Panc1 (cell line): ENCODE results near the gene ANTXR2.
A peak's percentile ranks its signal among the peaks of the same experiment; 100 is the strongest.

Source experiments
- CTCF ChIP-seq: fragments of 450-650 bp; IDR thresholded peaks from 2 replicates; pipeline ENCODE4 v1.5.1; 2017; ENCODE audit warnings: mild to moderate bottlenecking
- POLR2AphosphoS5 ChIP-seq: IDR thresholded peaks from 2 replicates; pipeline ENCODE4 v1.6.1; 2012; ENCODE audit warnings: mild to moderate bottlenecking, low read depth, low read length, moderate library complexity
- SIN3A ChIP-seq: IDR thresholded peaks from 2 replicates; pipeline ENCODE4 v1.6.1; 2012; ENCODE audit warnings: low read depth, mild to moderate bottlenecking, low read length, moderate library complexity, borderline replicate concordance; ENCODE audit not compliant: insufficient read depth
- TCF7L2 ChIP-seq: IDR thresholded peaks from 2 replicates; pipeline ENCODE4 v1.6.1; 2011; ENCODE audit warnings: mild to moderate bottlenecking, low read depth, low read length, inconsistent platforms
- TF ChIP-seq, protein P1 (sequence below), 2 experiments: IDR thresholded peaks; 2 replicates each; pipeline ENCODE4 v1.6.1; 2011 to 2012; ENCODE audit warnings: low read depth in 2 of 2, control low read depth in 1 of 2, low read length in 1 of 2, mild to moderate bottlenecking in 1 of 2, moderate library complexity in 1 of 2; ENCODE audit not compliant: insufficient read depth in 1 of 2

- TF ChIP-seq CTCF (no peak), POLR2AphosphoS5 (no peak), TCF7L2 (no peak), SIN3A (peak; percentile 9; the same call in 1 of the 2 replicates)
- TF ChIP-seq, protein P1, sequence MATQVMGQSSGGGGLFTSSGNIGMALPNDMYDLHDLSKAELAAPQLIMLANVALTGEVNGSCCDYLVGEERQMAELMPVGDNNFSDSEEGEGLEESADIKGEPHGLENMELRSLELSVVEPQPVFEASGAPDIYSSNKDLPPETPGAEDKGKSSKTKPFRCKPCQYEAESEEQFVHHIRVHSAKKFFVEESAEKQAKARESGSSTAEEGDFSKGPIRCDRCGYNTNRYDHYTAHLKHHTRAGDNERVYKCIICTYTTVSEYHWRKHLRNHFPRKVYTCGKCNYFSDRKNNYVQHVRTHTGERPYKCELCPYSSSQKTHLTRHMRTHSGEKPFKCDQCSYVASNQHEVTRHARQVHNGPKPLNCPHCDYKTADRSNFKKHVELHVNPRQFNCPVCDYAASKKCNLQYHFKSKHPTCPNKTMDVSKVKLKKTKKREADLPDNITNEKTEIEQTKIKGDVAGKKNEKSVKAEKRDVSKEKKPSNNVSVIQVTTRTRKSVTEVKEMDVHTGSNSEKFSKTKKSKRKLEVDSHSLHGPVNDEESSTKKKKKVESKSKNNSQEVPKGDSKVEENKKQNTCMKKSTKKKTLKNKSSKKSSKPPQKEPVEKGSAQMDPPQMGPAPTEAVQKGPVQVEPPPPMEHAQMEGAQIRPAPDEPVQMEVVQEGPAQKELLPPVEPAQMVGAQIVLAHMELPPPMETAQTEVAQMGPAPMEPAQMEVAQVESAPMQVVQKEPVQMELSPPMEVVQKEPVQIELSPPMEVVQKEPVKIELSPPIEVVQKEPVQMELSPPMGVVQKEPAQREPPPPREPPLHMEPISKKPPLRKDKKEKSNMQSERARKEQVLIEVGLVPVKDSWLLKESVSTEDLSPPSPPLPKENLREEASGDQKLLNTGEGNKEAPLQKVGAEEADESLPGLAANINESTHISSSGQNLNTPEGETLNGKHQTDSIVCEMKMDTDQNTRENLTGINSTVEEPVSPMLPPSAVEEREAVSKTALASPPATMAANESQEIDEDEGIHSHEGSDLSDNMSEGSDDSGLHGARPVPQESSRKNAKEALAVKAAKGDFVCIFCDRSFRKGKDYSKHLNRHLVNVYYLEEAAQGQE (IDR thresholded peaks at IDR 0.05; ENCODE audit: insufficient read depth in 1 of 2, low read depth in 2 of 2, low read length in 1 of 2), result no peak
Observed at GRCh38 chr4:80071604-80072227, 1.3 kb downstream of the ANTXR2 start.
